Effector memory CD4-positive, alpha-beta T cell (primary cell): Measurements from ENCODE around the gene MEX3D.
"Not testable (repeated sequence)": the region's sequence is repeated elsewhere in the genome, so short reads cannot be mapped to it uniquely, and the experiment has no call there.

Source experiments
- DNase-seq, 3 donors: peaks; one replicate each; pipeline ENCODE4 v3.0.0-alpha.2; 2020
- H3K27ac ChIP-seq: 2 replicates; pipeline ENCODE4 v1.7.0; 2013; ENCODE audit warnings: mild to moderate bottlenecking, low read length, moderate library complexity; ENCODE audit not compliant: insufficient read depth, poor library complexity, severe bottlenecking
- H3K27me3 ChIP-seq: replicated peaks from 2 replicates; pipeline ENCODE4 v1.7.0; 2013; ENCODE audit warnings: mild to moderate bottlenecking, low read length; ENCODE audit not compliant: insufficient read depth, control insufficient read depth, poor library complexity, severe bottlenecking
- H3K36me3 ChIP-seq: 2 replicates; pipeline ENCODE4 v1.7.0; 2013; ENCODE audit warnings: mild to moderate bottlenecking, low read length, moderate library complexity; ENCODE audit not compliant: control insufficient read depth, insufficient read depth
- H3K4me1 ChIP-seq: 2 replicates; pipeline ENCODE4 v1.7.0; 2013; ENCODE audit warnings: low read length, mild to moderate bottlenecking; ENCODE audit not compliant: control insufficient read depth, insufficient read depth, poor library complexity, severe bottlenecking
- H3K4me3 ChIP-seq: 2 replicates; pipeline ENCODE4 v1.7.0; 2013; ENCODE audit warnings: low read length, low read depth, mild to moderate bottlenecking; ENCODE audit not compliant: insufficient read depth, poor library complexity, severe bottlenecking
- H3K9me3 ChIP-seq: 2 replicates; pipeline ENCODE4 v1.7.0; 2013; ENCODE audit warnings: mild to moderate bottlenecking, low read length, moderate library complexity; ENCODE audit not compliant: control insufficient read depth

The MEX3D gene

DNA sequence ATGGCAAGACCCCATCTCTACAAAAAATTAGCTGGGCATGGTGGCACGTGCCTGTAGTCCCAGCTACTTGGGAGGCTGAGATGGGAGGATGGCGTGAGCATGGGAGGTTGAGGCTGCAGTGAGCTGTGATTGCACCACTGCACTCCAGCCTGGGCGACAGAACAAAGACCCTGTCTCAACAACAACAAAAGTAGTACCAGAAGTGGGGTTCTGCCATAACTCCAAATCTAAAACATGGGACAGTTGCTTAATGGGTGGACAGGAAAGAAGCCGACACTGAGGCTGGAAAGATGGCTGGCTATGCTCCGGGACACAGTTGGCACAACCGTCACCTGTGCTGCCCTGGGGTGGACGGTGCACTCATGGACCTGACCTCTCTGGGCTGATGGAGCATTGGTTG is 32.4 kb downstream of the MEX3D start:
- not testable (repeated sequence) for H3K4me3 ChIP-seq, DNase-seq, H3K27ac ChIP-seq, H3K9me3 ChIP-seq, H3K36me3 ChIP-seq, H3K27me3 ChIP-seq, H3K4me1 ChIP-seq

DNA sequence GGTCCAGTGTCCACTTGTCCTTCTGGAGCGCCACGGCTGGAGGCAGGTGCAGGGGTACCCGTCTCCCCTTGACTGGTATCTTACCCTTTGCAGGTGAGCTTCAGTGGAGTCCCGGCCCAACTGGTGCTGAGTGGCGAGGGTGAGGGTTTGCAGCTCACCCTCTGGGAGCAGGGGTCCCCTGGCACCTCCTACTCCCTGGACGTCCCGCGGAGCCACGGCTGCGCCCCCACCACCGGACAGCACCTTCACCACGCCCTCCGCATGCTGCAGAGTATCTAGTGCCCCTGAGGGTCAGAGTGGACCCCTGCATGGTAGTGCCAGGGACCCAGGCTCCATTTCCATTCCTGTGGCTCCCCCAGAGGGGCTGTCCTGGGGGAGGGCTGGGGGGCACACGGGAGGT is 33.2 kb downstream of the MEX3D start:
- Histone ChIP-seq H3K4me3 (no peak overlapping the region), H3K36me3 (no peaks in the 10 kb centered on the region), H3K27ac (no peak overlapping the region), H3K9me3 (no peaks in the 10 kb centered on the region), H3K4me1 (no peaks in the 10 kb centered on the region), H3K27me3 (no peaks in the 10 kb centered on the region)
- no peak for DNase-seq

DNA sequence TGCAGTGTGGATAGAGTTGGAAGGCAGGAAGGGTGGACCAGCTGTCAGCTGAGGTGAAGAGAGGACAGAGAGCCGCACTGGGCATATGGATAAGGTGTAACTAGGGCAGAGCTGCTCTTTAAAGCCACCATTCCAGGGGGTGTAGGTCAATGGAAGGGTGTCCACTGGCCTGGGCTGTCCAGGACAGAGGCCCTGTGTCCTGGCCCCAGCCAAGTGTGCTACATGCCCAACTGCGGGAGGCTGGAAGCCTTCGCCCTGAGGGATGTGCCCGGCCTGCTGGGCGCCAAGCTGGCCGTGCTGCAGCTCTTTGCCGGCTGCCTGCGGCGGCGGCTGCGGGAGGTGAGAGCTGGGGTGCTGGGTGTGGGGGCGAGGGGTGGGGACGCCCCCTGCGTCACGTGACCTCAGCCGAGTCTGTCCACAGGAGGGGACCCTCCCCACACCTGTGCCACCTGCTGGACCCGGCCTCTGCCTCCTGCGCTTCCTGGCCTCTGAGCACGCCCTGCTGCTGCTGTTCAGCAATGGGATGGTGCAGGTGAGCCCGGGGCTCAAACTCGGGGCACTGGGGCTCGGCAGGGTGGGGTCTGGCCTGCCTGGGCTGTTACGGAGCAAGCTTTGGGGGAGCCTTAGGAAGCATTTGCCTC is 34.5 kb downstream of the MEX3D start:
- Histone ChIP-seq H3K36me3 (no peaks in the 10 kb centered on the region), H3K27me3 (no peaks in the 10 kb centered on the region), H3K9me3 (no peaks in the 10 kb centered on the region)

DNA sequence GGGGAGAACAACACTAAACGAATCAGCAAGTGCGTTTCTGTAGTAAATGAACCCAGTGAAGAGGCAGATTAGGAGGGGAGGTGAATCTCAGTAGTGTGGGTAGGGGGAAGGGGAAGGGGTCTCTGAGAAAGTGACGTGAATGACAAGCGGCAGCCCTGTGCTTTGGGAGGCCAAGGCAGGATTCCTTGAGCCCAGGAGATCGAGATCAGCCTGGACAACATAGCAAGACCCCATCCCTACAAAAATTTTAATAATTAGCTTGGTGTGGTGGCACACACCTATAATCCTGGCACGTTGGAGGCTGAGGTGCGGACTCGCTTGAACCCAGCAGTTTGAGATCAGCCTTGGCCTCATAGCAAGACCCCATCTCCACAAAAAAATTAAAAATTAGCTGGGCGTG is 36.1 kb downstream of the MEX3D start:
- H3K4me1 ChIP-seq = no peaks in the 10 kb centered on the region
- H3K36me3 ChIP-seq = no peaks in the 10 kb centered on the region
- DNase-seq = no peak
- no peak overlapping the region for H3K4me3 ChIP-seq
- H3K9me3 ChIP-seq = no peaks in the 10 kb centered on the region
- H3K27me3 ChIP-seq = no peaks in the 10 kb centered on the region
- H3K27ac ChIP-seq = no peak overlapping the region

More for the DNA sequence above, 34.5 kb downstream of the MEX3D start:
- Histone ChIP-seq H3K27ac (no peak overlapping the region), H3K4me1 (no peaks in the 10 kb centered on the region), H3K4me3 (no peak overlapping the region)
- DNase-seq = no peak

DNA sequence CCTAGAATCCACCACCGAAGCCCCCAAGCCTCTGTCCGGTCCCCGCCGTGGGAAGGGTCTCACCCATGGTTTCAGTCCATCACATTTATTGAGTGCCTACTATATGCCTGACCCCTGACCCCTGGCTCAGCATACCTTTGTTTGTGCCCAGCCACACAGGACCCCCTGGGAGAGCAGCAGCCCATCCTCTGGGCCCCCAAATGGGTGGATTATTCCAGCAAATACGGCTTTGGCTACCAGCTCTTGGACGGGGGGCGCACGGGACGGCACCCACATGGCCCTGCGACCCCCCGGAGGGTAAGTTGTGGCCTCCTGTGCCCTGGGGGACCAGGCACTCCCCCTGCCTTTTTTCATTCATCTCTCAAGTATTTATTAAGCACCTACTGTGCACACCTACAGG is 36.5 kb downstream of the MEX3D start:
- H3K27ac ChIP-seq = no peak overlapping the region
- H3K4me1 ChIP-seq = no peaks in the 10 kb centered on the region
- H3K9me3 ChIP-seq = no peaks in the 10 kb centered on the region
- DNase-seq = no peak
- no peaks in the 10 kb centered on the region for H3K36me3 ChIP-seq
- no peaks in the 10 kb centered on the region for H3K27me3 ChIP-seq
- no peak overlapping the region for H3K4me3 ChIP-seq

DNA sequence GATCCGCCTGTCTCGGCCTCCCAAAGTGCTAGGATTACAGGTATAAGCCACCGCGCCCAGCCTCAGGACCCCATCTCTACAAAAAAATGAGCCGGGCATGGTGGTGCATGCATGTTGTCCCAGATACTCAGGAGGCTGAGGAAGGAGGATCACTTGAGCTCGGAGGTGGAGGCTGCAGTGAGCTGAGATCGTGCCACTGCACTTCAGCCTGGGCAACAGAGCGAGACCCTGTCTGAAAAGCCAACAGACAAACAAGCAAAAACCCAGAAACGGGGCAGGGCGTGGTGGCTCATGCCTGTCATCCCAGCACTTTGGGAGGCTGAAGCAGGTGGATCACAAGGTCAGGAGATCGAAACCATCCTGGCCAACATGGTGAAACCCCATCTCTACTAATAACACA is 37.3 kb downstream of the MEX3D start:
- not testable (repeated sequence) for H3K4me3 ChIP-seq, H3K27ac ChIP-seq, DNase-seq, H3K4me1 ChIP-seq, H3K27me3 ChIP-seq, H3K36me3 ChIP-seq, H3K9me3 ChIP-seq

DNA sequence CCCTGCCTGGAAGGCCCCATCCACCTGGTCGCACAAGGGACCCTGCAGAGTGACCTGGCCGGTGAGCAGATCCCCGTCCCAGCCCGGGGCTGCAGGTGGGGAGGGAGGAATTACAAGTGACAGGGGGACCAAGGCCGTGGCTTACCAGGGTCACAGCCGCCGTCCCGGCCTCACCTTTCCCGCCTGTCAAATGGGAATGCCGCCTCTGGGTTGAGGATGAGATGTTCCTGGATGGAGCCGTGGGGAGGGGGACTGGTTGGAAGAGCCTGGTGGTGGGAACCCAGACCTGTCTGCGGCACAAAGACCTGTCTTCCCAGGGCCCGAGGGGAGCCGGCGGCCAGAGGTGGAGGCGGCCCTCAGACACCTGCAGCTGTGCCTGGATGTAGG is 38.7 kb downstream of the MEX3D start:
- peaks cover 18% of the 10 kb centered on the region for H3K27me3 ChIP-seq
- H3K36me3 ChIP-seq = no peaks in the 10 kb centered on the region
- no peaks in the 10 kb centered on the region for H3K9me3 ChIP-seq
- H3K4me1 ChIP-seq = no peaks in the 10 kb centered on the region
- no peak overlapping the region for H3K27ac ChIP-seq
- no peak overlapping the region for H3K4me3 ChIP-seq
- DNase-seq = no peak

DNA sequence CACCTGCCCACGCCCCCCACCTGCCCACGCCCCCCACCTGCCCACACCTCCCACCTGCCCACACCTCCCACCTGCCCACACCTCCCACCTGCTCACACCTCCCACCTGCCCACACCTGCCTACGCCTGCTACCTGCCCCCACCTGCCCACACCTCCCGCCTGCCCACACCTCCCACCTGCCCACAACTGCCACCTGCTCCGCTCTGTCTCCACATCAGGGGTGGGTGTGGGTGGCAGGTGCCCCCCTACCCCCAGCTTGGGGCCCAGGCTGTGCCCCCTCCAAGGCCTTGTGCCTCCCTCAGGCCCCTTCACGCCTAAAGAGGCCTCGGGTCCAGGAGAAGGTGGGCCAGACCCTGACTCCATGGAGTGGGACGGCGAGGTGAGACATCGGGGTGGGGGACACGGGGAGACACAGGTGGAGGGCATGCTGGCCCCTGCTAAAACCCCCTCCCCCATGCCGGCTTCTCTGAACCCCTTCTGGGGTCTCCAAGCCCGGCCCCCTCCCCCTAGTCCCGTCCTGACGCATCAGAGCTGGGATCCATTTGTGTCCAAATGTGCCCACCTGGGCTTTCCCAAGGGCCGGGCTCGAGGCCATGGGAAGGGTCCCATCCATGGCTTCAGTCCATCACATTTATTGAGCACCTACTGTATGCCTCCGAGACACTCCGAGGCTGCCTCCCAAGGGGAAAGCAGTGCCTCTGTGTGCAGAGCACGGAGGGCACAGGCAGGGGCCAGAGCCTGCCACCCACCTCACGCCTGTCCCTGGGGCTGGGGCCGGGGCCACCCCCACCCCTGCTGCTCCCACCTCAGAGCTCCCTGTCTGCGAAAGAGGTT is 39.3 kb downstream of the MEX3D start:
- no peak for DNase-seq
- H3K27ac ChIP-seq = no peak overlapping the region
- no peaks in the 10 kb centered on the region for H3K4me1 ChIP-seq
- no peak overlapping the region for H3K4me3 ChIP-seq
- H3K9me3 ChIP-seq = no peaks in the 10 kb centered on the region
- H3K36me3 ChIP-seq = no peaks in the 10 kb centered on the region
- H3K27me3 ChIP-seq = peaks cover 18% of the 10 kb centered on the region

DNA sequence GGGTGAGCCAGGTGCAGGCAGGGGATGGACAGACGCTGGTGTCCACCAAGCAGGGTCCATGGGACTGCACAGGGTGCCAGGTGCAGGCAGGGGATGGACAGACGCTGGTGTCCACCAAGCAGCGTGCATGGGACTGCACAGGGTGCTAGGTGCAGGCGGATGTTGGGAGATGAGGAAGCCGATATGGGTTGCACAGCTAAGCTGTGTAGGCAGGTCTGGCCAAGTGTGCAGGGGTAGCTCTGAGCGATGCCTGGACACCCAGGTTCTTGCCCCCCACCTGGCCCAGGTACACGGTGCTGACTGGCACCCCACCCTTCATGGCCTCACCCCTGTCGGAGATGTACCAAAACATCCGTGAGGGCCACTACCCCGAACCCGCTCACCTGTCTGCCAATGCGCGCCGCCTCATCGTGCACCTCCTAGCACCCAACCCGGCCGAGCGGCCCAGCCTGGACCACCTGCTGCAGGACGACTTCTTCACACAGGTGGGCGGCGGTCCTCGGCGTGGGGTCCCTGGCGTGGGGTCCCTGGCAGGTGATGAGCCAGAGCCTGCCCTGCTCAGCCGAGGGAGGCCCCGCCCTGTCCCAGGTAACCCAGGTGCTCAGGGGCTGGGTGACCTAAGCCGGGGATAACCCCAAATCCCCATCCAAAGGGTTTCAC is 40.3 kb downstream of the MEX3D start:
- Histone ChIP-seq H3K4me1 (no peaks in the 10 kb centered on the region), H3K27me3 (peaks cover 18% of the 10 kb centered on the region), H3K4me3 (no peak overlapping the region), H3K36me3 (no peaks in the 10 kb centered on the region), H3K27ac (no peak overlapping the region), H3K9me3 (no peaks in the 10 kb centered on the region)
- no peak for DNase-seq

DNA sequence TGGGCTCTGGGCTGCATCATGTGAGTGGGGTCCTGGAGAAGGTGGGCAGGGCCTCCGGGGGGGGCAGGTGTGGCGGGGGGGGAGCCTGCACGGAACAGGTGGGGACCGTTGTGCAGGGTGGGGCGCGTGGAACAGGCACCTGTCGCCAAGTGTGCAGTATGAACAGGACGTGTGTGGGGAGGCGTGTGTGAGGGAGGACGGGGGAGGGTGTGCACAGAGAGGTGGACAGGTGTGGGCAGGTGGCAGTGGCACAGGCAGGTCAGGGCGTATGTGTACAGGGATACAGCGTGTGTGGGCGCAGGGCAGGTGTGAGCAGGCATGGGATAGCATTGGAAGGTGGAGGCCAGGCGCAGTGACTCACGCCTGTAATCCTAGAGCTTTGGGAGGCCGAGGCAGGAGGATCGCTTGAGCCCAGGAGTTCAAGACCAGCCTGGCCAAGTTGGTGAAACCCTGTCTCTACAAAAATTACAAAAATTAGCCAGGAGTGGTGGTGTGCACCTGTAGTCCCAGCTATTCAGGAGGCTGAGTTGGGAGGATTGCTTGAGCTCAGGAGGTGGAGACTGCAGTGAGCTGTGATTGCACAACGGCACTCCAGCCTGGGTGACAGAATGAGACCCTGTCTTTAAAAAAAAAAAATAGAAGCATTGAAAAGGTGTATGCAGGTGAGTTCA is 41.0 kb downstream of the MEX3D start:
- H3K36me3 ChIP-seq = no peaks in the 10 kb centered on the region
- DNase-seq = no peak
- no peak overlapping the region for H3K27ac ChIP-seq
- H3K4me3 ChIP-seq = no peak overlapping the region
- no peaks in the 10 kb centered on the region for H3K9me3 ChIP-seq
- H3K27me3 ChIP-seq = peaks cover 18% of the 10 kb centered on the region
- H3K4me1 ChIP-seq = no peaks in the 10 kb centered on the region
